Keratinocyte (primary cell): ENCODE results near the gene ATL3. TPM values are rescaled to one million over a fixed set of nuclear protein-coding genes. Genes with fewer than 3 reads are reported as not detected.

ENCODE experiments used
- DNase-seq: peaks from one replicate; pipeline ENCODE4 v3.0.0-alpha.2; 2011; ENCODE audit warnings: low read depth, missing footprints, low spot score
- FAIRE-seq: peaks from 2 replicates; lab custom pipeline; 2011; peaks lifted over from hg19 to GRCh38; lab: Jason Lieb, UNC
- H2AFZ ChIP-seq: 2 replicates; pipeline ENCODE4 v1.6.0; 2012; ENCODE audit warnings: low read length, control low read depth, inconsistent platforms; ENCODE audit not compliant: control insufficient read depth
- H3K27ac ChIP-seq: 2 replicates; pipeline ENCODE4 v1.5.1; 2011; ENCODE audit warnings: low read length; ENCODE audit not compliant: control insufficient read depth, insufficient read depth
- H3K27me3 ChIP-seq: 3 replicates; pipeline ENCODE4 v1.6.0; 2011; ENCODE audit warnings: low read length; ENCODE audit not compliant: control insufficient read depth, insufficient read depth; ENCODE audit errors: extremely low read depth
- H3K36me3 ChIP-seq, 2 experiments: 2 replicates in 1 of 2; 3 replicates in 1 of 2; pipeline ENCODE4 v1.5.1; 2011; ENCODE audit warnings: low read length in 2 of 2, mild to moderate bottlenecking in 1 of 2; ENCODE audit not compliant: control insufficient read depth in 2 of 2, insufficient read depth in 2 of 2; ENCODE audit errors: extremely low read depth in 1 of 2
- H3K4me1 ChIP-seq: 3 replicates; pipeline ENCODE4 v1.5.1; 2011; ENCODE audit warnings: low read length; ENCODE audit not compliant: control insufficient read depth, insufficient read depth; ENCODE audit errors: extremely low read depth
- H3K4me2 ChIP-seq: 3 replicates; pipeline ENCODE4 v1.6.0; 2011; ENCODE audit warnings: low read depth, low read length; ENCODE audit not compliant: control insufficient read depth, insufficient read depth; ENCODE audit errors: extremely low read depth
- H3K4me3 ChIP-seq, 3 experiments: fragments of 200-600 bp in 1 of 3; sonication (generic) in 1 of 3; 2 replicates in 2 of 3; 3 replicates in 1 of 3; pipeline ENCODE4 v1.5.1; 2011 to 2016; ENCODE audit warnings: low read length in 3 of 3, mild to moderate bottlenecking in 3 of 3, control low read depth in 2 of 3, inconsistent platforms in 1 of 3, low read depth in 1 of 3, mixed read lengths in 1 of 3, mixed run types in 1 of 3, moderate library complexity in 1 of 3; ENCODE audit not compliant: control insufficient read depth in 2 of 3, insufficient read depth in 2 of 3; ENCODE audit errors: extremely low read depth in 1 of 3
- H3K79me2 ChIP-seq: 2 replicates; pipeline ENCODE4 v1.6.0; 2012; ENCODE audit warnings: low read length; ENCODE audit not compliant: control insufficient read depth, insufficient read depth
- H3K9ac ChIP-seq: 3 replicates; pipeline ENCODE4 v1.6.0; 2011; ENCODE audit warnings: low read length; ENCODE audit not compliant: control insufficient read depth, insufficient read depth; ENCODE audit errors: extremely low read depth
- H3K9me1 ChIP-seq: 3 replicates; pipeline ENCODE4 v1.6.0; 2011; ENCODE audit warnings: low read length; ENCODE audit not compliant: control insufficient read depth, insufficient read depth; ENCODE audit errors: extremely low read depth
- H3K9me3 ChIP-seq: 2 replicates; pipeline ENCODE4 v1.5.1; 2012; ENCODE audit warnings: low read depth, low read length; ENCODE audit not compliant: control insufficient read depth
- H4K20me1 ChIP-seq: 3 replicates; pipeline ENCODE4 v1.6.0; 2011; ENCODE audit warnings: low read length; ENCODE audit not compliant: control insufficient read depth, insufficient read depth; ENCODE audit errors: extremely low read depth
- CTCF ChIP-seq, 3 experiments: IDR thresholded peaks in 1 of 3; conservative IDR thresholded peaks in 1 of 3; optimal IDR thresholded peaks in 1 of 3; 2 replicates in 2 of 3; 3 replicates in 1 of 3; pipeline versions ENCODE3 to v1.5.1; 2011; ENCODE audit warnings: low read length in 3 of 3, mild to moderate bottlenecking in 3 of 3, moderate library complexity in 2 of 3, control low read depth in 1 of 3, inconsistent platforms in 1 of 3; ENCODE audit not compliant: insufficient read depth in 2 of 3; ENCODE audit errors: extremely low read depth in 1 of 3
- EZH2 ChIP-seq: IDR thresholded peaks from one replicate; pipeline ENCODE4 v1.6.1; 2012; ENCODE audit warnings: inconsistent platforms, mild to moderate bottlenecking, low read length, moderate library complexity
- dilution Hi-C: fragments of 300-500 bp; cut with MboI; formaldehyde crosslinking; loops from one replicate; pipeline ENCODE4 v1.7.0; 2020; ENCODE audit warnings: low sequenced_read_pairs; ENCODE audit not compliant: extremely low pct_ligation_motif_present
- polyA plus RNA-seq, 5 experiments: library from polyadenylated mRNA; depleted of rRNA in 3 of 5; stranded (reverse) in 3 of 5; stranded (forward) in 1 of 5; unstranded in 1 of 5; fragments of >200 nt; gene quantifications; 1 replicate in 1 of 5; 2 replicates in 3 of 5; 3 replicates in 1 of 5; pipeline versions ENCODE4 v1.2.1 to v1.2.3, GENCODE V29; 2011 to 2012; ENCODE audit warnings: missing spikeins in 2 of 5, low read depth in 1 of 5, low replicate concordance in 1 of 5

Gene ATL3
- polyA plus RNA-seq, 1 donor (not counting 4 experiments of a cell fraction or from before 2014, with no cell fraction given): 36.5 TPM

- H3K79me2 ChIP-seq: no peaks in the 10 kb centered on the region
- dilution Hi-C loops: no loop called here
These were observed 47.5 kb downstream of the ATL3 start for GRCh38 chr11:63623513-63624140.

GRCh38 chr11:63622323-63622722 is 48.9 kb downstream of the ATL3 start:
- no peaks in the 10 kb centered on the region for H3K36me3 ChIP-seq
- no peaks in the 10 kb centered on the region for H4K20me1 ChIP-seq
- no peaks in the 10 kb centered on the region for H3K9me3 ChIP-seq
- FAIRE-seq: no peak
- H3K4me3 ChIP-seq: no peak overlapping the region
- no peak overlapping the region for H2AFZ ChIP-seq
- dilution Hi-C loops: no loop called here
- H3K79me2 ChIP-seq: no peaks in the 10 kb centered on the region
- TF ChIP-seq EZH2: no peak
- H3K27ac ChIP-seq: no peak overlapping the region
- no peak overlapping the region for H3K9ac ChIP-seq
- no peaks in the 10 kb centered on the region for H3K9me1 ChIP-seq
- DNase-seq: no peak
- no peaks in the 10 kb centered on the region for H3K4me1 ChIP-seq
- no peak overlapping the region for H3K4me2 ChIP-seq
- no peaks in the 10 kb centered on the region for H3K27me3 ChIP-seq

More at GRCh38 chr11:63623513-63624140, 47.5 kb downstream of the ATL3 start:
- no peak overlapping the region for H3K27ac ChIP-seq
- no peak overlapping the region for H3K9ac ChIP-seq
- no peak overlapping the region for H3K4me2 ChIP-seq
- H2AFZ ChIP-seq: no peak overlapping the region
- H3K27me3 ChIP-seq: no peaks in the 10 kb centered on the region
- FAIRE-seq: no peak
- no peaks in the 10 kb centered on the region for H3K36me3 ChIP-seq
- no peak for TF ChIP-seq CTCF (optimal IDR thresholded peaks at IDR 0.05 in 1 of 3, IDR thresholded peaks at IDR 0.05 in 1 of 3, conservative IDR thresholded peaks at IDR 0.05 in 1 of 3; ENCODE audit: extremely low read depth in 1 of 3, insufficient read depth in 2 of 3, low read length in 3 of 3)
- no peak for TF ChIP-seq EZH2
- no peaks in the 10 kb centered on the region for H3K4me1 ChIP-seq
- no peaks in the 10 kb centered on the region for H3K9me3 ChIP-seq
- no peaks in the 10 kb centered on the region for H4K20me1 ChIP-seq
- no peak overlapping the region for H3K4me3 ChIP-seq
- no peaks in the 10 kb centered on the region for H3K9me1 ChIP-seq
- no peak for DNase-seq

DNA sequence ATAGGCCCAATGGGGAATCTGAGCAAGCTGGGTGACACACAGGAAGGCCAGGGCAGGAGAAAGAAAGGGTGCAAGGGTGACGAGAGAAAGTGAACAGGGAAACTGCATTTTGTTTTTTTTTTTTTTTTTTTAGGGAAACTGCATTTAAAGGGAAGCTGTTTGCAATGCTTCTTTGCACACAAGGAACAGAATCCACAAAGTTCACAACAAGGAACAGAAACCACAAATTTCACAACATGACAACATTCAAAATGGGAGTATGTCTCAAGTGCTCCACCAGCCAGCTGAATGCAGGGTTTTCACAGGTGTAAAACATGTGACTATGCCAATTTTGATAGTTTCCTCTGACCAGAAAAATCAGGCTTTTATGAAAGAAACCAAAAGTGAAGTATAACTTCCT is 50.1 kb downstream of the ATL3 start:
- dilution Hi-C loops: no loop called here
- DNase-seq (no peak), FAIRE-seq (no peak)
- Histone ChIP-seq H3K9me1 (no peaks in the 10 kb centered on the region), H3K79me2 (no peaks in the 10 kb centered on the region), H2AFZ (no peak overlapping the region), H3K36me3 (no peaks in the 10 kb centered on the region), H3K27me3 (no peaks in the 10 kb centered on the region), H3K4me1 (no peaks in the 10 kb centered on the region), H3K9me3 (no peaks in the 10 kb centered on the region), H4K20me1 (no peaks in the 10 kb centered on the region), H3K27ac (no peak overlapping the region), H3K9ac (no peak overlapping the region), H3K4me3 (no peak overlapping the region), H3K4me2 (no peak overlapping the region)
- no peak for TF ChIP-seq EZH2
- TF ChIP-seq CTCF (optimal IDR thresholded peaks at IDR 0.05 in 1 of 3, IDR thresholded peaks at IDR 0.05 in 1 of 3, conservative IDR thresholded peaks at IDR 0.05 in 1 of 3; ENCODE audit: extremely low read depth in 1 of 3, insufficient read depth in 2 of 3, low read length in 3 of 3): no peak
